HG03159 (cell line): Measurements from ENCODE around the gene CTBP1.

Source experiments
- ATAC-seq: cut with Tn5 transposase; IDR thresholded peaks from one replicate; pipeline ENCODE4 v1.9.1; 2021; ENCODE audit warnings: mild to moderate bottlenecking, moderate library complexity; ENCODE audit not compliant: unreplicated experiment

Gene CTBP1

DNA sequence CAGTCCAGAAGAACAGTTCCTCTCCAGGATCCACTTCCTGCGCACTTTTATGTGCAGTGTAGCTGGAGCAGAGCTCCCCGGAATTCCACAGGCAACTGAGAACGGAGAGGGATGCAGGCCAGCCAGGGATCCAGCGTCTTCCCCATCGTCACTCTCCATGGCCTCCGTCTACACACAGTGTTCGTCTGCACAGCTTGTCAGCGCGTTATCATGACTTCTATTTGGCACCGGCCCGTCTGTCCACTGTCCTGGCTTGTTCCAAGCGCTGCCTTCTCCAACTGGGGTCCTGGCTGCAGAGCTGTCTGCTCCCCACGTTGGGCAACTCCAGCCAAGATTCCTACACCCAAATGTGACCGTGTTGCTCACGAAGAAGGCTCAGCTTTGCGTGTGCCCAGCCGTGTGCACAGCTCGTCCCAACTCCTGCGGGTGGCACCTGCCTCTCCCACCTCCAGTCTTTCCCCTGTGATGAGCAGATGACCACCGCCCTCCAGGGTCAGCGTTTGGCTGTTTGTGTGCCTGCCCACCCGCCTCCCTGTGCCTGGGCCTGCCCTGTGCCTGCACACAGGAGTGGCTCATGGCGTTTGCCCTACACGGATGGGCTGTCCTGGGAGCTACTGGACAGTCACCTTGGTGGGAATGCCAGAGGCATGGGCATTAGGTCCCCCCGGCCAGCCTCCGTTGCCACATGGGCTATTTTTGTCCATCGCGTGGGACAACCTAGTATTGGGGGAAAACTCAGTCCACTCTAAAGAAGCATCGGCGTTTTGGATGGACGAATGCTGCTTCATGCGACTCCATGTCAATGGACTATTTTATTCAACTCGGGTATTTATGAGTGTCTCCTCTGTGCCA is 2.2 kb upstream of the CTBP1 start:
- no peak for ATAC-seq

DNA sequence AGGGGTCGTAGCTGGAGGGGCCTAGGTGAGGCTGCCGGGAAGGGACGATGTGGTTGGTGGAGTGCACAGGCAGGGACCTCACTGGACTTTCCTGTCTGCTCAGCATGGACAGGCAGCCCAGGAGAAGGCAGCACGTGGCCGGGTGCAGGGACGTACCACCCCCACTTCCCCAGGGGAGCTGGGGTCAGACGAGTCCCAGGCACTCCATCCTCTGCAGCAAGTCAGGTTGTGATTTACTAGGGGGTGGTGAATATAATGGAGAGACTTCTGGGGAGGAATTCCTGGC is 1.5 kb upstream of the CTBP1 start:
- no peak for ATAC-seq

DNA sequence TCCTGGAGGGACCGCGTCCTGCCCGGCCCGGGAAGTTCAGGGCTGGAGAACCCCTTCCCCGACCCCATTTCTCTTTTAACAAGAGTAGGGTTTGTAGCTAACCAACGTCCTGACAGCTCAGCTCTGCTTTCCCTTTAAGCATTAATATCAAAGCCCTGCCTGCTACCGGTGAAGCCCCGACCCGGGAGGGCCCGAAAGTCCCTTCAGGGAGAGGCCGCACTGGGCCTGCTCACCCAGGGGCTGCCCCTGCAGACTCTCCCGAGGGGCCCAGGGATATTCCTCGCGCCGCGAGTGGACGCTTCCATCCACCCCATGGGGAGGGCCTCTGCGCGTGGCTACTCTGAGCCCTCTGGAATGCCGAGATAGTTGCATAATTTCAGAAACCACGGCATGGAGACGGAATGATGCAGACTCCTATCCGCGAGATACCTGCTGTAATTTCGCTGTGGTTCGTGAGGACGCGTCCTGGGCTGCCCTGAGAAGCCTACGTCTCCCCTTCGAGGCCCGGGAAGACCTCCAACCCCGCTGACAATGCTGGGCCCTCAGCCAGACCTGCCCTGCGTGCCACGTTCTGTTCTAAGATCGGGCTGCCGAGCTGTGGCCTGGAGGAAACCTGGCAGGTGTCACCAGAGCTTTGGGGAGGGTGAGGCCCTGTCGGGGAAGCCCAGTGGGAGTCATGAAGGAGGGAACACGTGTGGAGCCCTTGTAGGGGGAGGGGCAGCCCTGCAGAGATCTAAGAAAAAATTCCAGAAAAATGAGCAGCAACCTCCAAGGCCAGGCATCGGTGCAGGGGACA is 999 bp upstream of the CTBP1 start:
- ATAC-seq = peak; percentile 5

DNA sequence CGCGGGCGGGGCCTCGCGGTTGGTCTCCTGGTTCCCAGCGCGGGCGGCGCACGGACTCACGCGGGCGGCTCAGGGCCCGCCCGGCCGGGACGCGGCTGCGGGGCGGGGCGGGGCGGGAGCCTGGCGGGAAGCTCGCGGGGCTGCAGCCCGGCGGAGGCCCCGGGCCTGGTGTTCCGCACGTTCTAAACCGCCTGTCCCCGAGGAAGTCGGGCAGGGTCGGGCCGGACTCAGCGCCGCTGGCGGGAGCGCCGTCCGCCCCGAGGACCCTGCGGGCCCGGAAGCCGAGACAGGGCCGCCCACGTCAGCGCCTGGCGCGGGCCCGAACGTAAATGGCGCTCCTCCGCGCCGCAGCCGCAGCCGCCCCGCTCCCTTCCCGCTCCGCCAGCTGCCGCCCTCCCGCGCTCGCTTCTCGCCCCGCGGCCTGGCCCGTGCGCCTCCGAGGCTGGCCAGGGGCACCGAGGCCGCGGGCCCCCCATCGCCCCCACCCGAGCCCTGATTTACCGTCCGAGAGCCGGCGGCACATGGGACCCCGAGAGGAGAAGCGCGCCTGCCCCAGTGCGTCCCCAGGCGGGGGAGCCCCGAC is 309 bp upstream of the CTBP1 start:
- peak; percentile 59 for ATAC-seq

DNA sequence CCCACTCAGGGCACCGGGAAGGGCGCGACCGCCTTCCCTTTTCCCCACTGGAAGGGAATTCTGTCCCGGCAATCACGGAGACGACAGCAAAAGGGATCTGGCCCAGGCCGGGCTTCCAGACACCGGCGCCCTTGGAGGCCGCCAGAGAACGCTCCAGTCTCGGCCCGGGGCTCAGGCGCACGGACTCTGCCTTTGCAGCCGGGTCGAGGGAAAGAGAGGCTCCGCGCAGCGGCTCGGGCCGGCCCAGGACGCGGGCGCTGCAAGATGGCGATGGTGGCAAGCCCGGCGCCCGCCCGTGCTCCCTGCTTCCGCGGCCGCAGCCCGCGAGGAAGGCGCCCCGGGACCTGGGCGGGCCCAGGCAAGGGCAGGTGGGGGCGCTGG is 1.1 kb downstream of the CTBP1 start:
- no peak for ATAC-seq

DNA sequence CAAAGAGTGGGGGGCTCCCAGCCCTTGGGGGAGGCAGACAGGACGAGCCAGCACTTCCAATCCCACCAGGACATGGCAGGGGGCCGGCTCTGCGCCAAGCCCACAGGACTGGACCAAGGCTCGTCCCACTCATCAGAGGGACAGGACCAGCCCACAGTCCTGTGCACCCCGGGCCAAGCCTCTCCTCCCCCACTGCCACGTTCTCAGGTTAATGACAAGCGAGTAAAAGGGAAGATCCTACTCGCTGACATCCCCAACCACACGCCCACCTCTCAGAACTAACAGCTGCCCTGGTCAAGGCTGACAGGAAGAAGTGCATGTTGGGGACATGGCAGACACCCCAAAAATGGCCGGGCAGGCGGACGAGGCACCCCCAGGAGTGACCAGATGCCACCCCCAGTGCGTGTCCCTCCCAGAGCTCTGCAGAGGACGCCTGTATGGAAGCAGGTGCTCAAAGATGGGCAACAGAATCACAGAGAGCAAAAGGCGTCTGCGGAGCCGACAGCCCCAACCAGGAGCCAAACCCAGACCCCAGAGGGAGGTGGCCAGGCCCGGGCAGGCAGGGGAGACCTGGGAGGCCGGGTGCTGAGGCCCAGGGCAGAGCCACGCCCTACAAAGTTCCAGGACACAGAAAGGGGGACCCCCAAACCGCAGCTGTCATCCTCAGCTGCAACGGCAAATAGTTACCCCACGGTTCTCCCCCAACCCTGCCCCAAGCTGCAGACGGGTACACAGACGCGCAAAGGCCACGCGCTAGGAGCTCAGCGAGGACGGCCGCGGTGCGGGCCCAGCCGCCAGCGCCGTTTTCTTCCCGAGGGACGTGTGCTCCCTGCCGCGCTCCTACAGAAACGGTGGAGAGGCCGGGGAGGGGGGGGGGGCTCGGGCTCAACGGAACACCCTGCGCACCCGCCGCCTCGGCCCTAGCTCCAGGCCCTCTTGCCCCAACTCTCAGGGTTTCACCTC is 1.7 kb downstream of the CTBP1 start:
- ATAC-seq = no peak

DNA sequence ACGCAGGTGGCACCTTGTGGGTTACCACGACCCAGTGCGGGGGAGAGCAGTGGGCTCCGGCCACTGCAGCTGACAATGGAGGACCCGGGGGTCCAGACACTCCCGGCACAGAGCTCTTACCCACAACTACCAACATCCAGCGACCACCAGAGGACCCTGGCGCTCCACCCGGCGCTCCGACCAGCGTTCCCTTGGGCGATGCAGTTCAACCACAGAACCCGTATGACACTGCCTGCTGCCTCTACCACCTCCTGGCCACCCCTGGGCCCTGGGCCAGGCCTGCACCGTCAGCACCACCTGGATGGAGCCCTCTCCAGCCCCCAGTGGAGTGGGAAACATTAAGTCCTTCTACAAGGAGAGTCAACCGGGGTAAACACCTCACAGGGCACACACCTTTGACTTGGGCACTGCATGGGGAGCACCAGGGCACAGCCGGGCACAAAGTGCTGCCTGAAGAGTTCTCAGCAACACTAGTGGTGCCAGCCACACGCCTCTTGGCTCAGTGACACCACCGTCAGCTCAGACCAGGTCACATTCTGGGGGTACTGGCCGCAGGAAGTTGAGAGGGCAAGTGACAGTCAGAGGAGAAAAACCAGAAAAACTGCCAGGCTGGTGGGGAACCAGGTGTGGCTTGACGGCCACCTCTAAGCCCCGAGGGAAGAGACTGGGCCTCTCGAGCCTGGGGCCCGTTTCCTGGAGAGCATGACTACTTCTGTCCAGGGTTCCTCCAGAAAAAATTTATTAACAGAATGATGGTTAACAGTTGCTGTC is 2.6 kb downstream of the CTBP1 start:
- no peak for ATAC-seq

DNA sequence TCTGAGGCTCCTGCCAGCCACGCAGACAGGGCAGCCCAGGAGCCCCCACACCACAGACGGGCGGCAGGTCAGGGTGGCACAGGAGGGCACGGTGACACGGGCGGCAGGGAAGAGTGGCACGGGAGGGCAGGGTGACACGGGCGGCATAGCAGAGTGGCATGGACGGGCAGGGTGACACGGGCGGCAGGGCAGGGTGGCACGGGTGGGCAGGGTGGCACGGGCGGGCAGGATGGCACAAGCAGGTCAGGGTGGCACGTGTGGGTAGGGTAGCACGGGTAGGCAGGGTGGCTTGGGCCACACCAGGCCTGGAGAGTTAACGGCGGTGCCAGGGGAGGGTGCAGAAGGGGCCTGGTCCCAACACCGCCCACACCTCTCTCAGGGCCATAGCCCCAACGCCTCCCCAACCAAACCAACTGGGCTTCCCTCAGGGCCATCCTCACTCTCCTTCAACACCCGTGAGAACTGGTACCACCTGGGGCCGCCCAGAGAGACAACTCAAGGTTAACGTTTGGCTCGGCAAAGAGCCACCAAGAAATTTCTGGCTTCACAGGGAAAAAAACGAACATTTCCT is 3.4 kb downstream of the CTBP1 start:
- ATAC-seq = no peak

DNA sequence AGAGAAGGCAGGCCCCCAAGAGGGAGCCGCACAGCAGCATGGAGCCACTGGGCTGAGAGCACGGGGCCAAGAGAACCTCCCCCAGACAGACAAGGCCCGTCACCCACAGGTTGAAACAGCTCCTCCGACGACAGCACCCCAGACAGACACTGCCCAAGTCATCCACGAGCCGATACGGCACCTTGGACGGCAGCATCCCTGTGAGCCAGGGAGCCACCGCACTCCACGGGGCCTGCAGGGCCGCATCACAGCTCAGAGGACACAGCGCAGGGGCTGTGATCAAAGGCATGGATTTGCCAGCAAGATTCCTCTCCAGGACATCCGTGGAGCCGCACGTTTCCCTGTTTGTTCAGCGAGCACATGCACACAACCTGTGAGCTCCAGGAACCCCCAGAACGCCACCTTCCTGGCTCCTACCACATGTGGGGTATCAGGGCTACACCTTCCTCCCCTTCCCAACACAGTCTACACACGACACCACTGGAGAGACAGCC is 3.9 kb downstream of the CTBP1 start:
- no peak for ATAC-seq

DNA sequence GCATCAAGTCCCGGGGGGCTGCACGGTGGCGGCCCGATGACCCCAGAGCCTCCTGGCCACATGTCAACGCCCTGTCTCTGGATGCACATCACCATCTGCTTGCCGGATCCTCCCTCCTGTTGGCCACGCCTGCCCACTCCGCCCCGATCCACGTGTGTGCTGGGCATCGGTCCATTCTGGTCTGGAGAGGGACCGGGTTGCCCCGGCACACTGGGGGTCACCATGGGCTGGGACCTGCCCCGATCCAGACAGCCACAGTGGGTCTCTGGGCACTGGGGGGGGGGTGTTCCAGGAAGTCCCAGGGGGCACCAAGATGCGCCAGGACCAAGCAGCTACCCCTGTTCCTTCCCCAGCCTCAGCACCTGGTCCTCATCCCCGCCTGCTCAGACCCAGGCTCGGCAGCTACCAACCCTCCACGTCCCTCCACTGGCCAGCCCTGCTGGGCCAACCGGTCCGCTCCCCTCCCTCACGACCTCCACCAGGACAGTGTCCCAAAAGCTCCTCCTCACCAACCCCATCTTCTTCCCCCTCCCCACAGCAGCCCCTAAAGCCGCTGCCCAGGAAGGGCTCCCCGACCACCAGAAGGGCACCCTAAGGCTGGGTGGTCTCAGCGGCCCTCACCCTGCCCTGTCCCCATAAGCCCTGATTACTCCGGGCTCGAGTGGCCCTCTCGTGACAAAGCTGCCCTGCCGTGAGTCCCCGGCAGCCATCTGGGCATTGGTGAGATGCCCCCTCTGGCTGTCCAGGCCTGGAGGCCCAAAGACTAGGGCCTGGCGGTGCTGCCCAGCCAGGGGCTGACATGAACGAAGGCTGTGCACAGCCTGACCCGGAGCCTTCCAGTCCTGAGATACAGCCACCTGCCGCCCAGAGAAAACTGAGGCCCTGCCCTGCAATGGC is 4.6 kb downstream of the CTBP1 start:
- ATAC-seq = no peak

DNA sequence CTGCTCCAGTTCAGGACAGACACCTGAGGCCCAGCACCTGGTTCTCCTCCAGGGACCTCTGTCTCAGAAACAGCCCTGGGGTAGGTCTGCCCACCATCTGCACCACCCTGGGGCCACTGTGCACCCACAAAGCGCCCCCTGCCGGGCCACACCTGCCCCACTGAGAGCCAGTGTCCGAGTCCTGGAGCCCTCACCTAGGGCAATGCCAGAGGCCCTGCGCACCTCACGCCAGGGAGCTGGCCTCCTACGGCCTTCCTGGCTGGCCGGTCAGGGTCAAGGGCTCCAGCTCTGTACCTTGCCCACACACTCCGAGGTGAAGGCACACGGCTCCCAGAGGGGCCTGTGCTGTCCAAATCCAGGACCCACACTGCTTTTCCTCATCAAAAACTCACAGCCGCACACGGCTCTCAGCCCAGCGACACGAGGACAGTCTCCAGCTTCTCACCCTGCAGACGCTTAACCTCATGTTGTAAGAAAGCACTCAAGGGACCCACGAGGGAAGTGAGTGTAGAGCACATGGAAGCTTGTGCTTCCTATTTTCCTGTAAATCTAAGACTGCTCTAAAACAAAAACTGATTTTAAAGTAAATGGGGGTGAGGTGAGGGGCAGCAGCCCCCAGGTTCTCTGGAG is 5.4 kb downstream of the CTBP1 start:
- ATAC-seq = no peak

DNA sequence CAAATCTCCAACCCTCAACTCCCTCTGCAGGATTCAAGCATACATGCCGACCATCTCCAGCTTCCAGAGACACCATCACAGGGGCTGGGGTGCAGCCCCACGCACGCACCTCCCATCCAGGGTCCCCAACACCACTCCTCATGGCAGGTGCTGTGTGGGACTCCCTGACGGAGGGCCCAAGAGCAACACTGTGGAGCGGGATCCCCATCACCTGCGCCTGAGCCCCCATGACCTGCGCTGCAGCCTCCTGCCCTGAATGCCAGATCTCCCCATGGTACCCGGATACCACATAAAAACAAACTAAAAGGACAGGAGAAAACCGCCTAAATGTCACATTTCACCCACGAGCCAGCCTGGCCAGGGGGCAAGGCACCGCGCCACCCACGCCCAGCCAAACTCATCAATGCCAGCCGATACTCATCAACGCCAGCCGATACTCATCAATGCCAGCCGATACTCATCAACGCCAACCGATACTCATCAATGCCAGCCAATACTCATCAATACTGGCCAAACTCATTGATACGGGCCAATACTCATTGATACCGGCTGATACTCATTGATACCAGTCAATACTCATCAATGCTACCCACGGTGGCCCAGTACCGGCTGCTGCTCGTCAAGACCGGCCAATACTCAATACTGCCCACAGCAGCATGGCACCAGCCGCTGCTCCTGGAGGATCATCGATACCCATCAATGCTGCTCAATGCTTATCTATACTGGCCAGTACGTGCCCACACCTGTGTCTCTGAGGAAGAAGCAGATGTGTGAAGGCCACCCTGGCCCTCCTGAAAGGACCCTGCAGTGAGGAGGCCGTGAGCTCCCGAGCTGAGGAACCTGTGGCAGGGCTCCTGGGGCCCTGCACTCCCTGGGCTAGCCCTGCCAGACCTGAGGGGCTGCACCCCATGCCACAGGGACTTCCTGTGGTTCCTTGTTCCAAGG is 6.2 kb downstream of the CTBP1 start:
- ATAC-seq = no peak

DNA sequence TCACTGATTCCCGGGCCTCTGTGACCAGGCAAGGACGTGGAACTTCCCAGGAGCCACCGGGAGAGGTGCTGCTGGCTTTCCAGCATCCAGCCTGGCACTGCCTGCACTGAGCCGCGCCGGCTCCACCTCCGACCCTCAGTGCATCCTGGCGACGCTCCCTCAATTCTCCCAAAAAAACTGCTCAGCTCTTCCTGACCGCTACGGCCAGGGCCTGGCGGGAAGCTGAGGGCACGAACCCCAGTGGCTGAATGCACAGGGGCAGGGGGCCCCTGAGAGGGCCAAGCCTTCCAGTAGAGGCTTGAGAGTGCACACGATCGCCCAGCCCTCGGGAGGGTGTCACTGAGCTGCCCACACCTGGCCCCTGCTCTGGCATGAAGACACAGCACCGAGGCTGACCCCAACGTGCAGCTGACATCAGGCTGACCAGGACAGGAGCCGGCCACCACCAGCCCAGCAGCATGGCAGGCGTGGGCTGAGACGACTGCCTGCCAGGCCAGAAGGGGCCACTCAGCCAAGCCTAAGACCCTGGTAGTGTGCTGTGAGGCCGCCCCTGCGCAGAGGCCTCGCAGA is 6.9 kb downstream of the CTBP1 start:
- no peak for ATAC-seq

DNA sequence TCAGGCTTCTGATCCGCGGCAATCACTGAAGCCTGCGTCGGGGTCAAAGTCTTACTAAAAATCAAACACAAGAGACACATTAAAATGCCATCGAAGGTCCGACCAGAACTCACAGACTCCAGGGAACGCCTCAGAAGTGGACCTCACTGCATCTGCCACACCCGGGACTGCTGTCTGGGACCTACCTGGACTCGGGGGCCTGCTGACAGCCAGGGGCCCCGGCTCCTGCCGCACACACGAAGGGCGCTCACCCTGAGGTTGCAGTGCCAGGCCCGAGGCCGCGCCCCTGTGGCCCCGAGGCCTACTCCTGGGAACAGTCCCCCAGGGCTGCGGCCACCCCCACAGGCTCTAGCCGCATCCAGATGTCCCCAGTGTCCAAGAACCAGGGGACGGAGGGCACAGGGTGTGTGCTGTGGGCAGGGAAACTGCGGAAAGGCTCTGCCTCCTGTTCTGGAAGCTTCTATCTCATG is 7.4 kb downstream of the CTBP1 start:
- ATAC-seq = no peak

DNA sequence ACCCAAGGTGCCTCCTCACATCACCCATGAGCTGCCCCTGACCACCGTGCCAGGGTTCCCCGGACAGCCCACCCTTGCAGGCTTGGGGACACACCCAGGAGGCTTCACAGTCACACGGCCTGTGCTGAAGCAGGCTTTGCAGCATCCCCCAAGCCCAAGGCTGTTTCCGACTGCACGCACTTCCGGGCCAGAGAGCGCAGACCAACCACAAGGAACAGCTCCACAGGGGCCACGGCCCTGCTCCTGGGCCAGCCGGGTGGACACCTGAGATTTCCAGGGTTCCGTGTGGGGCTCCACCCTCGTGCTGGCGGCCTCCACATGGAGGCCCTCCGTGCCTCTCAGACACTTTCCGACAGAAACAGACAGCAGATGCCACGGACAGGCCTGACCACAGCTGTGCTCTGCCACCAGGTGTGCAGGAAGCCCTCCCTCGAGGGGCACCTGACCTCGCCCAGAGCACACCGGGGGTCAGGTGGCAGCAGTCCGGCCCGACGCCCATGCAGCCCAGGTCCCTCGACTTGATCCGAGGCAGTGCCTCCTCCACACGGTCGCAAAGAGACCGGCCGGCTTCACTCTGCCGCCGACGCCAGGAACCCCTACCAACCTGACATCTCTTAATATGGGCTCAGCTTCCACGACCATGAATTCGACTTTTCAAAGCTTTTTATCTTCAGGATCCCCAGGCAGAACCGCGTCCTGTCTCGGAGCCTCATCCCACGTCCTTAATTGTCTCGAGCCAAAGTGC is 8.0 kb downstream of the CTBP1 start:
- no peak for ATAC-seq

DNA sequence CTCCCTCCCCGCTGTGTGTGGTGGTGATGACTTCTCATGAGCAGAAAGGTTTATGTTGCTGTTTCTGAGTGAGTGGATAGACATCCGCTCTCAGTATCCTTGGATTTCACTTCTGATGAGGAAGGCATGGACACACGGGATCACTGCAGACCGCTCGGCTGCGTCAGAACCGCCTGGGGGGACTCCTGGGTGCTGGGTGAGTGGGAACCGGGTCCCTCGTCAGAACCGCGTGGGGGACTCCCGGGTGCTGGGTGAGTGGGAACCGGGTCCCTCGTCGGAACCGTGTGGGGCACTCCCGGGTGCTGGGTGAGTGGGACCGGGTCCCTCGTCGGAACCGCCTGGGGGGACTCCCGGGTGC is 9.0 kb downstream of the CTBP1 start:
- no peak for ATAC-seq
